Mucosa of descending colon (tissue), 3 donors: ENCODE measurements around the gene CEBPA. TPM values are rescaled to one million over a fixed set of nuclear protein-coding genes. Genes with fewer than 3 reads are reported as not detected.
A peak's percentile ranks its signal among the peaks of the same experiment; 100 is the strongest.
"Not testable (repeated sequence)": the region's sequence is repeated elsewhere in the genome, so short reads cannot be mapped to it uniquely, and the experiment has no call there.

Source experiments
- ATAC-seq: fragments of 200-7000 bp; cut with Tn5 transposase; one replicate; pipeline ENCODE4 v1.9.1; 2020; ENCODE audit warnings: mild to moderate bottlenecking, moderate library complexity
- DNase-seq, 3 donors: peaks; one replicate each; pipeline ENCODE4 v3.0.0-alpha.2; 2020
- H3K36me3 ChIP-seq: fragments of 200-600 bp; one replicate; pipeline ENCODE4 v1.8.0; 2021; ENCODE audit warnings: low read depth, mild to moderate bottlenecking
- H3K4me1 ChIP-seq: fragments of 200-600 bp; one replicate; pipeline ENCODE4 v1.8.0; 2021; ENCODE audit warnings: low read depth, mild to moderate bottlenecking
- H3K4me3 ChIP-seq: fragments of 200-600 bp; one replicate; pipeline ENCODE4 v1.8.0; 2021; ENCODE audit warnings: mild to moderate bottlenecking
- H3K9me3 ChIP-seq: fragments of 200-600 bp; one replicate; pipeline ENCODE4 v1.8.0; 2021; ENCODE audit warnings: mild to moderate bottlenecking
- intact Hi-C, 2 donors: fragments of 100-400 bp; cut with DNase I in 1 of 2; cut with micrococcal nuclease in 1 of 2; formaldehyde crosslinking; loops; one replicate each; pipeline versions ENCODE4 v1.11.0 to v1.11.1; 2022; cut with DNase I, micrococcal nuclease
- total RNA-seq, 3 donors: library from RNA; stranded (reverse); fragmentation: NEBNext Ultra II Directional in 2 of 3; extraction: Animal tissue kit (Norgen Biotek cat#: 25700) in 2 of 3; gene quantifications; one replicate each; pipeline versions ENCODE4 v1.2.1 to v1.2.4, GENCODE V29; 2021 to 2023
- TF ChIP-seq, protein P1 (sequence below): fragments of 200-600 bp; IDR thresholded peaks from one replicate; pipeline ENCODE4 v1.8.0; 2022; ENCODE audit warnings: antibody characterized with exemption, mild to moderate bottlenecking
- donor health status: DM: no; HTN: no; CAD: no; lungs with moderate emphysema.
- donor health status: DM: no; HTN: no; CAD: no.
- donor health status: DM: no; HTN: yes; CAD: no.

The CEBPA gene
- total RNA-seq, 3 donors from 2014 or later, result 30.1 to 73.2 (median 66.1) TPM

DNA sequence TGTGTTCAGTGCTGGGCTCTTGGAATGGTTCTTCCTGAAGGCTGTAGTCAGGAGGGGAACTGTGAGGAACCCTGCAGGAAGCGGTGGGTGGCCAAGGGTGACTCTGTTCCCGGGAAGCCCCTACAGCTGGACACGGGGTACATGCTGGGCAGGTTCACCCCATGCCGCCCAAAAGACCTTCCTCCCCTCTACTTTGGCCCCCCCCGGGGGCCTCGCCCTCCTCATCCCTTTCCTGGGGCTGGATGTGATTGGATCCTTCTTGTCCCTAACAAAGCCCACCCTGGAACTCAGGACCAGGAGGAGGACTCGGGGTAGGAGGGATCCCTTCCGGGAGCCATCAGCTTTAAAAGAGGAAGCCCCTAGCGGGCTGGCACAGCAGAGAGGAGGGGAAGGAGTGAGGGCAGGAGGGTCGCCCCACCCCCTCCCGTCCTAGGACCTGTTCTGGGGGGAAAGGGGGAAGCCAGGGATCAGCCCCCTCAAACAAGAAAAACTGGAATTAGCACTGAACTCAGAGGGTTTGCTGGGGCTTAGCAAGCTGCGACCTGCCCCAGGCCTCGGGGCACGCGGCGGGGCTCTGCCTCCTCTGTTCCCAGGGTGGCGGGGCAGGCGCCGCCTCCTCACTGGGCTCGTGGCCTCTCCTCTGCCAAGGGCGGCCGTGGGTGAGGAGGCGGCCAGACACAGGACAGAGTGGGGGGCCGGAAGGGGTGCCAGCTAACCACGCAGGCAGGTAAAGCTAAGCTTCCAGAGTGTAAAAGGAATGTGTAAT is 4.0 kb downstream of the CEBPA start:
- DNase-seq, result peak in 2 of 3 donors; percentile 45 to 52
- H3K4me3 ChIP-seq, result no peak overlapping the region
- no peak for ATAC-seq
- TF ChIP-seq, protein P1, sequence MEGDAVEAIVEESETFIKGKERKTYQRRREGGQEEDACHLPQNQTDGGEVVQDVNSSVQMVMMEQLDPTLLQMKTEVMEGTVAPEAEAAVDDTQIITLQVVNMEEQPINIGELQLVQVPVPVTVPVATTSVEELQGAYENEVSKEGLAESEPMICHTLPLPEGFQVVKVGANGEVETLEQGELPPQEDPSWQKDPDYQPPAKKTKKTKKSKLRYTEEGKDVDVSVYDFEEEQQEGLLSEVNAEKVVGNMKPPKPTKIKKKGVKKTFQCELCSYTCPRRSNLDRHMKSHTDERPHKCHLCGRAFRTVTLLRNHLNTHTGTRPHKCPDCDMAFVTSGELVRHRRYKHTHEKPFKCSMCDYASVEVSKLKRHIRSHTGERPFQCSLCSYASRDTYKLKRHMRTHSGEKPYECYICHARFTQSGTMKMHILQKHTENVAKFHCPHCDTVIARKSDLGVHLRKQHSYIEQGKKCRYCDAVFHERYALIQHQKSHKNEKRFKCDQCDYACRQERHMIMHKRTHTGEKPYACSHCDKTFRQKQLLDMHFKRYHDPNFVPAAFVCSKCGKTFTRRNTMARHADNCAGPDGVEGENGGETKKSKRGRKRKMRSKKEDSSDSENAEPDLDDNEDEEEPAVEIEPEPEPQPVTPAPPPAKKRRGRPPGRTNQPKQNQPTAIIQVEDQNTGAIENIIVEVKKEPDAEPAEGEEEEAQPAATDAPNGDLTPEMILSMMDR, result no peak
- H3K36me3 ChIP-seq, result no peaks in the 10 kb centered on the region
- H3K9me3 ChIP-seq, result no peaks in the 10 kb centered on the region
- H3K4me1 ChIP-seq, result peaks cover 20% of the 10 kb centered on the region
- intact Hi-C loops, result no loop called here

- TF ChIP-seq, protein P1, result no peak
- peak in 2 of 3 donors; percentile 29 to 40 for DNase-seq
- intact Hi-C loops, result no loop called here
- no peak overlapping the region for H3K4me3 ChIP-seq
- no peaks in the 10 kb centered on the region for H3K9me3 ChIP-seq
- no peaks in the 10 kb centered on the region for H3K36me3 ChIP-seq
- ATAC-seq, result no peak
- peaks cover 26% of the 10 kb centered on the region for H3K4me1 ChIP-seq
These were observed 4.8 kb downstream of the CEBPA start for GRCh38 chr19:33297401-33298145.

GRCh38 chr19:33296488-33296971 is 5.8 kb downstream of the CEBPA start:
- Histone ChIP-seq H3K36me3 (no peaks in the 10 kb centered on the region), H3K4me3 (no peak overlapping the region), H3K4me1 (peaks cover 34% of the 10 kb centered on the region), H3K9me3 (no peaks in the 10 kb centered on the region)
- ATAC-seq, result no peak
- peak in 2 of 3 donors; percentile 25 to 46 for DNase-seq
- TF ChIP-seq, protein P1, result no peak
- intact Hi-C loops, result no loop called here

DNA sequence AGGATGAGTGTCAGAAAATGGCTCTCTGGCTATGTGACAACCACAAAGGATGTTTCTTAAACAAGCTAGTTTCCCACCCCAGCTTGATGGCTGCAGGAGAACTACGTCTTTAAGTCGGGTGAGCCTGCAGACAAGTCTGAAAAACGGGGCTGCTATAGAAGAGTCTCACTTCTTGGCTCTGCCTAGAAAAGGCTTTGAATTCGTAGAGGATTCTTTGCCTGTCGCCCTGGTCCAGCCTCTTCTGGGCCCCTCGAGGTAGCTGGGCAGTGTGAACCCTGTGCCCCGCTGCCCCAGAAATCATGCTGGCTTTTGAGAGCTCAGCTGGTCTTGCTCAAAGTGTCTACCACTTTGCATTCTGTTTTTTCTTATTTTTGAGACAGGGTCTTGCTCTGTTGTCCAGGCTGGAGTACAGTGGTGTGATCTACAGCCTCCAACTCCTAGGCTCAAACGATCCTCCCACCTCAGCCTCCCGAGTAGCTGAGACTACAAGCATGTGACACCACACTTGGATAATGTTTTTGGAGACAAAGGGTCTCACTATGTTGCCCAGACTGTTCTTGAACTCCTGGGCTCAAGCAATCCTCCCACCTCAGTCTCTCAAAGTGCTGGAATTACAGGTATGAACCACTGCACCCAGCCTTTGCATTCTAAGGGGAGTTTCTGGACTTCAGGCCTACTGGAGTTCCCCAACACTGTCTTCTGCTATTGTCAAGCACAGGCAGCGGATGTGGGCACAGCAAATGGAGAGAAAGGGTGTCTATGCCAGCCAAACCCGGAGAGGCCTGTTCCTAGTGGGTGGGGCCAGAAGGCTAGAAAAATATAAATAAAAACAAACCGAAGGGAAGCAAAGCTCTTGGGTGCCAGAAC is 6.5 kb downstream of the CEBPA start:
- ATAC-seq (no peak), DNase-seq (peak in 2 of 3 donors; percentile 5 to 11)
- intact Hi-C loops, result no loop called here
- no peaks in the 10 kb centered on the region for H3K9me3 ChIP-seq
- peaks cover 40% of the 10 kb centered on the region for H3K4me1 ChIP-seq
- TF ChIP-seq, protein P1, result no peak
- no peaks in the 10 kb centered on the region for H3K36me3 ChIP-seq
- H3K4me3 ChIP-seq, result no peak overlapping the region

DNA sequence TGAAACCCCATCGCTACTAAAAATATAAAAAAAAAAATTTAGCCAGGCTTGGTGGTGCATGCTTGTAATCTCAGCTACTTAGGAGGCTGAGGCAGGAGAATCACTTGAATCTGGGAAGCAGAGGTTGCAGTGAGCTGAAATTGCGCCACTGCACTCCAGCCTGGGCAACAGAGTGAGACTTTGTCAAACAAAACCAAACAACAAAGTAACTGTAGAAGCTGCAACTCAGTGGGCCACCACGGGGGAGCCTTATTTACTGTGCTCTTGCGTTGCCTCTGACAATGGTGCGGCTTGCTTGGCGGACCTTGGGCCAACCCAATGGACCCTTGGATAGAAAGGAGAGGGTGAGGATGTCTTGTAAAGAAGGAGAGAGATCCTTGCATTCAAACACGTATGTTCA is 7.3 kb downstream of the CEBPA start:
- H3K4me3 ChIP-seq, H3K36me3 ChIP-seq, H3K9me3 ChIP-seq, ATAC-seq, intact Hi-C loops: not testable (repeated sequence)
- H3K4me1 ChIP-seq, result peaks cover 44% of the 10 kb centered on the region
- DNase-seq, result peak in 2 of 3 donors; percentile 14 to 34
